Measurements from ENCODE around the gene SCARB1.

DNA sequence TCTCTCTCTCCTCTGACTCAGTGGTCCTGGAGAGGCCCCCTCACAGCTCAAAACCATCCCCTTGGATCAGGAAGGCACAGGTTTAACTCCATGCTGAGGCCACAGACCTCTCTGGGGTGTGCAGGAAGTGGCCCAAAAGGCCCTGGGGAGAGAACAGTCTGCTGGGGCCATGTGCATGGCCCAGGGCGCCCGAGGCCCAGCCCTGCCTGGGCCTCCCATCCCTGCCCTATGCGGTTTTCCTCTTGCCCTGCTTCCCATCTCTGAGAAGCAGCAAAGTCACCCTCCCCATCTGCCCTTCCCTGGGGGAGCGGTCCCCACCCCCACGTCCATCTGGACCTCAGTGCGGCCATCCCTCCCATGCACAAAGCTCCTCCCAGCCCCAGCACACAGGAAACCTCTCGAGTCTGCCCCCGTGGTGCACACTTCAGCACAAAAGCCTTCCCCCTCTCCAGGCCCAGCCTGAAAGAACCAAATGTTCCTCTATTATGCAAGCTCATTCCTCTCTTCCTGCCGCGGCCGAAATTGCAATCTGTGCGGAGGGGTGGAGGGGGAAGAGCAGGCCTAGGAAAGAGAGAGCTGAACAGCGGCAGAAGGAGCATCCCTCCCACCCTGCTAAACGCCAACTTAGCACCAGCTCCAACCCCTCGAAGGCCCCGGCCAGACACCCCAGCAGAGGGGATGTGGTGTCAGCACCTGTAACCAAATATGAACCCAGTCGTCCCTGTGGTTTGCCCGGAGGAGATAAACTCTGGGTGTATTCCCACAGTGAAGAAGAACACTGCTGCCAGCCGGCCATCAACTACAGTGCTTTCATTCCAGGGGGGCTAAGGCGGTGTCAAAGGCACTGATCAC, 108.5 kb downstream of the SCARB1 start:
- no peak for TF ChIP-seq CTCF (IDR thresholded peaks at IDR 0.05)
- TF ChIP-seq POLR2AphosphoS5 (IDR thresholded peaks at IDR 0.05) = peak; percentile 94 to 98
- no peak for TF ChIP-seq POLR2A (IDR thresholded peaks at IDR 0.05; ENCODE audit: low read depth)
- peak; percentile 85 for TF ChIP-seq EP300 (IDR thresholded peaks at IDR 0.05)

Measured in esophagus muscularis mucosa (tissue), 4 donors.